ENCODE results near the gene ZFAND3.
"Not testable (repeated sequence)": the region's sequence is repeated elsewhere in the genome, so short reads cannot be mapped to it uniquely, and the experiment has no call there.

ZFAND3 gene

GRCh38 chr6:37940074-37940847 lies 120.7 kb downstream of the ZFAND3 start:
- no peak for DNase-seq

DNA sequence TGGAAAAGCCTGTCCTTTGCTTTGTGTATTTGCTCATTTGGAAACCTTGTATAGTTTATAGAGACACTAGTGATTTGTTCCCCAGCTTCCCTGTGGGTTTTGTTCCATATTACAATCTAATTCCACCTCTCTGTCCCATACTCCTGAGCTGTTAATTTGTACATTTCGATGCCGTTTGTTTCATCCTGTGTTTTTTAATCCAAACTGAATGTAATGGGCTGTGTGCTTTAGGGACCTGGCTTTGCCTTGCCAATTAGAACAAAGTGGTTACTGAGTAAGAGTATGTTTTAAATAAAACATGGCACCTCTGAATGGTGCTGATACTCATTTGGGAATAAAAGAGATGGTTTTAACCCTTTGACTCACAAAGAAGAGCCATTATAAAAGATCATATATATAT lies 122.3 kb downstream of the ZFAND3 start:
- no peak for DNase-seq

DNA sequence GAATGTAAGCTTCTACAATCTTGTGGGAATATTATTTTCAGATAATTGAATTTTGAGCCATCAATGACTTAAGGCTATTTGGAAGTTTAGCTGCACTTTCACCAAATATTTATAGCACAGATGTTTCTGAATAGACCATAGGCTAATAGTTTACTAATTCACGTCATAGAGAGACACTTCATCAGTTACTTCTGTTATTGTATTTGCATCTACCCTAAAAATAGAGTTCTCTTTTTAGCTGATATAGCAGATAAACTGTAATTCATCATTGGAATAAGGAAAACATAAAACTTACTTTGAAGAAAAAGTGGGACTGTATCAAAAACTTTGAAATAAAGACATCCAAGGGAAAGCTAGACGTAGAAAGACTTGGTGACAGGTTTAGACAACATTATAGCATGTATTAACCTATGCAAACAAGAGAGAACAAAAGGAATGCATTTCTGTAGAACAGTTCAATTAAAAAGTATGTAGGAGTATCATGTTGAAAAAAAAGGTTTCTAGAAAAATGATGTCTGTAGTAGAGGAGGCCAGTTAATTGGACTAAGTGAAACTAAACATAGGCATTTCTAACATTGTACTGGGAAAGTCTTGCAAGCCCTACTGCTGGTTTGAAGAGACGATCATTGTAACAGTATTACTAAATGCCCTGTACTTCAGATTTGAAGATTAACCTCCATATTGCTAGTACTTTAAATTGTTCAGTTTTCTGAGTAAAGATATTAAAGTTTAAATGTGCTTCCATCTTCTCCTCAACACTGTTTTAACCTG lies 123.3 kb downstream of the ZFAND3 start:
- no peak for DNase-seq

DNA sequence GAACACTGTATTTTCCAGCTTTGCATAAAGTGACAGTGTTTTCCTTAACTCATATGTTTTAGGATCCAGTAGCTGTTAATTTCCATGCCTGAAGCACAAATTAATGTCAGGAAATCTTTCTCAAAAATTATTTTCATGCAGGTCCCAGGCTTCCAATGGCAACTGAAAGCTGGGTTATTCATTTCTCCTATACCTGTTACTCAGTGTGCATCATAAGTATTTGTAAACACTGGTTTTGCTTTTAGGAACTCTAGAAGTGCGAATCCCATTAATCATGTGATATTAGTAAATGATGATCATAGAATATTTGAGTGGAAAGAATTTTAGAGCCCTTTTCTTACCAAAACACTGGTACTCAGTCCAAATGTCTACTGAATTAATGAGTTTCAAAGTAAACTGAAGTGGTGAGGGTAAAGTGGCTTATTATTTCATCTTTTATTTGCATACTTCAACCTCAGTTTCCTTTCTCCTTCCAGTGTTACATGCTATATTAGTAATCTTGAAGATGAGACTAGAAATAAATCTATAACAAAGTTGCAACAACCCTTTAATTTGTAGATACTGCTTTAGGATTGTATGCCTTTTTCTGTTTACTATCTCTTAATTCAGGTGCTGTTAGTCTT lies 124.0 kb downstream of the ZFAND3 start:
- no peak for DNase-seq

- DNase-seq, result no peak
Observed at GRCh38 chr6:37946057-37946456, 126.5 kb downstream of the ZFAND3 start.

DNA sequence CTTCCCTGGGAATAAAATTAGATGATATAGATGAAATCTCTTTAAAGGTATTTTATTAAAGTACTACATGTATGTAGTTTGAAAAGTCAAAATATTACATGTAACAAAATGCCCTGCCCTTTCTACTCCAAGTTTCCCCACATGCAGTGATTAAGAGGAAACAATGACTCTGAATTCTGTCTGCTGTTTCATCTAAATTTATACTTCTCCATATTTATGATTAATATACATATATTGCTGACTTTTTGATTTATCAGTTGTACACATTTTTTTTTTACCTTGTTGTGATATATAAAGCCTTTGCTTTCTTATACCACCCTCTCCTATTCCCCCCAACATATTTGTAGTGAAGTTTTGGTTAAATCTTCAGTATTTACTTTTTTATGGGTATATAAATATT lies 127.9 kb downstream of the ZFAND3 start:
- no peak for DNase-seq

DNA sequence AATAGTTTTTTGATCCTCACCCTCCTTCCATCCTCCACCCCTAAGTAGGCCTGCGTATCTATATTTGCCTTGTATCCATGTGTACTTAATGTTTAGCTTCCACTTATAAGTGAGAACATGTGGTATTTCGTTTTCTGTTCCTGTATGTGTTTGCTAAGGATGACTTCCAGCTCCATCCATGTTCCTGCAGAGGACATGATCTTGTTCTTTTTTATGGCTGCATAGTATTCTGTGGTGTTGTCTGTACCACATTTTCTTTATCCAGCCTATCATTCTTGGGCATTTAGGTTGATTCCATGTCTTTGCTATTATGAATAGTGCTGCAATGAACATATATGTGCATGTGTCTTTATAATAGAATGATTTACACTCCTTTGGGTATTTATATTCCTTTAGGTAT lies 129.1 kb downstream of the ZFAND3 start:
- DNase-seq, result not testable (repeated sequence)

- DNase-seq, result no peak
Observed at GRCh38 chr6:37952027-37952426, 132.5 kb downstream of the ZFAND3 start.

- no peak for DNase-seq
Observed at GRCh38 chr6:37954791-37955190, 135.3 kb downstream of the ZFAND3 start.

DNA sequence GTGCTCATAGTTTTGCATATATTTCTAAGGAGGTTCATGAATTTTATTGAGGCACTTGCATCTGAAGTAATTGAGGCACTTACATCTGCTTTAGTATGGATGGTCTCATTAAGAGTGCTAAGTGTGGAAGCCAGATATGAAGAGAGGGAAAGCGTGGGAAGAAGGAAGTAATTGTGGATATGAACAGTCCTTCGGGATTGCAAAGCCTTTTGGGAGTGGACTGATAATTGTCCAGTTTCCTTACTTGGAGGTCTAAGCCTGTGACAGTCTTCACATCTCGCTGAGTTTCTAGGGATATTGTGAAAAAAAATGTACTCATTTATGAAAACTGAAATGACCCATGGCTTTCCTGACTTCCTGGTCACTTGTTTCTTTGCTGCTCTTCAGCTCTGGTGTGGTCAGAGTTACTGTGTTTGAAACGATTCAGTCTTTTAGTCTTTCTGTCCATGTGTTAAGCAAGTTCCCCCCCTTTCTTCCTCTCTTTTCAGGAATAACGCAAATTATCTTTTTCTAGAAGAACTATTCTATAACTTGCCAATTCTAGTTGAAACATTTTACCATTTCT lies 137.3 kb downstream of the ZFAND3 start:
- no peak for DNase-seq

- DNase-seq, result no peak
Observed at GRCh38 chr6:37959061-37959460, 139.5 kb downstream of the ZFAND3 start.

- no peak for DNase-seq
Observed at GRCh38 chr6:37960139-37960935, 140.8 kb downstream of the ZFAND3 start.

- not testable (repeated sequence) for DNase-seq
Observed at GRCh38 chr6:37962481-37963080, 143.1 kb downstream of the ZFAND3 start.

DNA sequence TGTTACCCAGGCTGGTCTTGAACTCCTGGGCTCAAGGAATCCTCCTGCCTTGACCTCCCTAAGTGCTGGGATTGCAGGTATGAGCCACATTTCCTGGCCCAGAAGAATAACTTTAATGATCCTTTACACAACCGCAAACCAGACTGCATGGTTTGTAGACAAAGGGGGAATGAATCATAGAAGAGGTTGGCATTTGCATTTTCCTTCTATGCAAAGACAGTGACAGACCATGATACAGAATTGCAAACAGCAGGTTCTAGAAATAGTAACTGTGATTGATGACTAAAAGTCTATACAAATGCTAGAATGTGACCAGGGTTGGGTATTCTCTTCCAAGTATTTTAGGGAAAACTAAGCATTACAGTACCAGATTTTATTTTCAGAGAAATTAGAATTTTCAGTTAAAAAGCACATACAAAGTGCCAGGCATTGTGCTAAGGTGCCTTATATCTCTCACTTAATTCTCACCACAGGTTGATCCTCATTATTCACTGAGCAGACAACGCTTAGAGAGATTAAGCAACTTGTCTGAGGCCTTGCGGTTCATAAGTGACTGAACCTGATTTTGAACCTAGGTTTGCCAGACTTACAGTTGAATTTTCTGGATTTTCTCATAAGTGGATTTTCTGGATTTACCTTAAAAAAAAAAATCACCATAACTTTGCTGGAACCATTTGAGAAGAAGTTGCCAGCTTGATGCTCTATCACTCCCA lies 146.6 kb downstream of the ZFAND3 start:
- DNase-seq, result no peak

DNA sequence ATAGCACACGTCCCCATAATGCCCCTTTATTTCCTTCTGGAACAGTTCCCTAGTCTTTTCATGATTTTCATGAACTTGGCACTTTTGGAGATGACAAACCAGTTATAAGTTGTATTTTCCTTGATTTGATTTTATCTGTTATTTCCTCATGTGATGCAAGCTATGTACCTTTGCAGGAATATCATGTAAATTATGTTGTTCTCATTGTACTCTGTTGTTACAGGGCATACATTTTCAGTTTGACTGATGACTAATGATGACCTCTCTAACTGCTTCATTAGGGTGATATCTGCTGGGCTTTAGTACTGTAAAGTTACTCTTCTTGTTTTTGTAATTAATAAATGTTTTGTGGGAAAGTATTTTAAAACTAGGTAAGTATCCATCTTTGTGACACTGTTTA lies 147.3 kb downstream of the ZFAND3 start:
- DNase-seq, result no peak

GRCh38 chr6:37967651-37968050 lies 148.1 kb downstream of the ZFAND3 start:
- DNase-seq, result no peak

DNA sequence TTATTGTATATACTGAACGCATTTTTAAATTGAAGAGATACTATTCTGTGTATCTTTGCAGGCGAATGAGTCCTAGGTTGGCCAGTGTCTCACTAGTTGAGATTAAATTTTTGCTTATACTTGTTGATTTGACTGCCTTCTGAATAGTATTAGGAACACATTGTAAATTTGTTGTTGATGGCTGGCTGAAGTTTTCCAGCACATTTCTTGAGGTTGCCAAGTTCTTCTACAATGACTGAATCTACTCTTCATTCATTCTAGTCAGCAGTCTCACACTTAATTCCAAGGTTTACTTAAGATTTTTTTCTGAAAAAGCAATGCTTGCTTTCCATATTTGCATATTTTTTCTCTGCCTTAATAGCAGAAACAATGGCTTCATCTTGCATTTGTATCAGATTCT lies 151.7 kb downstream of the ZFAND3 start:
- DNase-seq, result no peak

GRCh38 chr6:37971711-37972390 lies 152.3 kb downstream of the ZFAND3 start:
- DNase-seq, result no peak

GRCh38 chr6:37972994-37973757 lies 153.6 kb downstream of the ZFAND3 start:
- no peak for DNase-seq

DNA sequence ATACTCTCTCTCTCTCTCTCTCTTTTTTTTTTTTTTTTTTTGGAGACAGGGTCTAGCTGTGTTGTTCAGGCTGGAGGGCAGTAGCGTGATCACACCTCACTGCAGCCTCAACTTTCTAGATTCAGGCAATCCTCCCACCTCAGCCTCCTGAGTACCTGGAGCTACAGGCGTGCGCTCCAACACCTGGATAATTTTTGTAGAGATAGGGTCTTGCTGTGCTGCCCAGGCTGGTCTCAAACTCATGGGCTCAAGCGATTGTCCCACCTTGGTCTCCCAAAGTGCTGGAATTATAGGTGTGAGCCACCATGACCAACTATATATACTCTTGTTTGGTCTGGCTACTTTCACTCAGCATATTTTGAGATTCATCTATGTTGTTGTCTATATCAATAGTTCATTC lies 154.9 kb downstream of the ZFAND3 start:
- no peak for DNase-seq

Measured in stimulated activated naive CD4-positive, alpha-beta T cell treated with Interleukin-2 at 50 U/mL for 16 hours (primary cell).